H9 (cell line): Measurements from ENCODE around the gene ITPR2. TPM values are rescaled to one million over a fixed set of nuclear protein-coding genes. Genes with fewer than 3 reads are reported as not detected.

Source experiments
- DNase-seq: peaks from one replicate; pipeline ENCODE4 v3.0.0-alpha.2; 2017
- H2AFZ ChIP-seq: one replicate; pipeline ENCODE4 v1.6.1; 2013; ENCODE audit warnings: mild to moderate bottlenecking, low read length, control low read depth, moderate library complexity
- H2AK5ac ChIP-seq: 2 replicates; pipeline ENCODE4 v1.6.1; 2013; ENCODE audit warnings: low read length, control low read depth, mixed read lengths; ENCODE audit not compliant: insufficient read length
- H2BK120ac ChIP-seq: one replicate; pipeline ENCODE4 v1.6.1; 2013; ENCODE audit warnings: low read depth, mild to moderate bottlenecking, low read length, control low read depth, inconsistent platforms; ENCODE audit not compliant: poor library complexity, severe bottlenecking
- H2BK12ac ChIP-seq: 2 replicates; pipeline ENCODE4 v1.6.1; 2013; ENCODE audit warnings: low read length, control low read depth, mixed read lengths, low read depth; ENCODE audit not compliant: insufficient read length
- H2BK15ac ChIP-seq: 2 replicates; pipeline ENCODE4 v1.6.1; 2013; ENCODE audit warnings: low read depth, low read length, control low read depth
- H2BK20ac ChIP-seq: one replicate; pipeline ENCODE4 v1.6.1; 2013; ENCODE audit warnings: low read depth, mild to moderate bottlenecking, low read length, control low read depth, inconsistent platforms; ENCODE audit not compliant: poor library complexity, severe bottlenecking
- H2BK5ac ChIP-seq: 2 replicates; pipeline ENCODE4 v1.6.1; 2013; ENCODE audit warnings: low read length, control low read depth, mixed read lengths; ENCODE audit not compliant: insufficient read length
- H3K14ac ChIP-seq: 2 replicates; pipeline ENCODE4 v1.6.1; 2013; ENCODE audit warnings: low read length, control low read depth; ENCODE audit not compliant: insufficient read depth
- H3K18ac ChIP-seq: 2 replicates; pipeline ENCODE4 v1.6.1; 2013; ENCODE audit warnings: low read depth, mild to moderate bottlenecking, mixed read lengths, low read length, control low read depth; ENCODE audit not compliant: insufficient read length
- H3K23ac ChIP-seq: 2 replicates; pipeline ENCODE4 v1.6.1; 2013; ENCODE audit warnings: low read length, control low read depth, mixed read lengths, low read depth; ENCODE audit not compliant: insufficient read length
- H3K23me2 ChIP-seq: 2 replicates; pipeline ENCODE4 v1.6.1; 2013; ENCODE audit warnings: low read depth, mild to moderate bottlenecking, mixed read lengths, low read length, control low read depth; ENCODE audit not compliant: insufficient read length, poor library complexity, severe bottlenecking
- H3K27ac ChIP-seq: 2 replicates; pipeline ENCODE4 v1.5.1; 2013; ENCODE audit warnings: low read length, control low read depth, mixed read lengths, low read depth; ENCODE audit not compliant: insufficient read length
- H3K27me3 ChIP-seq: 2 replicates; pipeline ENCODE4 v1.6.1; 2013; ENCODE audit warnings: low read length, control low read depth, inconsistent platforms; ENCODE audit not compliant: insufficient read depth
- H3K4ac ChIP-seq: 2 replicates; pipeline ENCODE4 v1.6.1; 2013; ENCODE audit warnings: low read depth, mild to moderate bottlenecking, control low read depth, inconsistent platforms, low read length, moderate library complexity
- H3K4me1 ChIP-seq: 2 replicates; pipeline ENCODE4 v1.6.1; 2013; ENCODE audit warnings: low read length, control low read depth, inconsistent platforms; ENCODE audit not compliant: insufficient read depth
- H3K4me2 ChIP-seq: 2 replicates; pipeline ENCODE4 v1.6.1; 2013; ENCODE audit warnings: low read length, control low read depth, mixed read lengths; ENCODE audit not compliant: insufficient read length, insufficient read depth
- H3K56ac ChIP-seq: 2 replicates; pipeline ENCODE4 v1.6.1; 2013; ENCODE audit warnings: low read depth, mild to moderate bottlenecking, mixed read lengths, low read length, control low read depth; ENCODE audit not compliant: insufficient read length
- H3K79me1 ChIP-seq: 2 replicates; pipeline ENCODE4 v1.6.1; 2013; ENCODE audit warnings: low read depth, mild to moderate bottlenecking, moderate library complexity, low read length, control low read depth, inconsistent platforms; ENCODE audit not compliant: insufficient read depth, poor library complexity, severe bottlenecking
- H3K79me2 ChIP-seq: 2 replicates; pipeline ENCODE4 v1.6.1; 2013; ENCODE audit warnings: low read length, control low read depth, inconsistent platforms; ENCODE audit not compliant: insufficient read depth
- H3K9ac ChIP-seq: 2 replicates; pipeline ENCODE4 v1.6.1; 2013; ENCODE audit warnings: low read length, control low read depth, mixed read lengths; ENCODE audit not compliant: insufficient read length; ENCODE audit errors: extremely low read depth
- H3K9me3 ChIP-seq: one replicate; pipeline ENCODE4 v1.6.1; 2013; ENCODE audit warnings: low read depth, low read length, inconsistent platforms; ENCODE audit not compliant: control insufficient read depth
- H3T11ph ChIP-seq: one replicate; pipeline ENCODE4 v1.6.1; 2013; ENCODE audit warnings: mild to moderate bottlenecking, low read length, control low read depth, inconsistent platforms
- H4K20me1 ChIP-seq: one replicate; pipeline ENCODE4 v1.6.1; 2013; ENCODE audit not compliant: control insufficient read depth, insufficient read length, insufficient read depth
- H4K5ac ChIP-seq: 2 replicates; pipeline ENCODE4 v1.6.1; 2013; ENCODE audit warnings: low read depth, mild to moderate bottlenecking, mixed read lengths, low read length, control low read depth; ENCODE audit not compliant: insufficient read length
- H4K8ac ChIP-seq: replicated peaks from 2 replicates; pipeline ENCODE4 v1.6.1; 2013; ENCODE audit warnings: low read length, control low read depth, mixed read lengths, low read depth; ENCODE audit not compliant: insufficient read length
- H4K91ac ChIP-seq: 2 replicates; pipeline ENCODE4 v1.6.1; 2013; ENCODE audit warnings: low read depth, mild to moderate bottlenecking, moderate library complexity, mixed read lengths, low read length, control low read depth; ENCODE audit not compliant: insufficient read length
- H3K27ac Mint-ChIP-seq, 3 experiments: 2 replicates in 2 of 3; 3 replicates in 1 of 3; pipeline ENCODE4 v1.8.0; 2020 to 2021; ENCODE audit warnings: mixed read lengths in 3 of 3, mild to moderate bottlenecking in 1 of 3, moderate library complexity in 1 of 3
- H3K27me3 Mint-ChIP-seq: 2 replicates; pipeline ENCODE4 v1.8.0; 2021; ENCODE audit warnings: low read depth, mild to moderate bottlenecking, moderate library complexity, mixed read lengths
- H3K36me3 Mint-ChIP-seq, 3 experiments: 2 replicates in 2 of 3; 3 replicates in 1 of 3; pipeline ENCODE4 v1.8.0; 2020 to 2021; ENCODE audit warnings: low read depth in 3 of 3, mixed read lengths in 3 of 3; ENCODE audit not compliant: insufficient read depth in 1 of 3
- H3K4me1 Mint-ChIP-seq, 2 experiments: 2 replicates each; pipeline ENCODE4 v1.8.0; 2020; ENCODE audit warnings: mixed read lengths in 2 of 2
- H3K4me3 Mint-ChIP-seq, 2 experiments: 2 replicates in 1 of 2; 3 replicates in 1 of 2; pipeline ENCODE4 v1.8.0; 2020 to 2021; ENCODE audit warnings: mild to moderate bottlenecking in 2 of 2, mixed read lengths in 2 of 2, moderate library complexity in 1 of 2
- H3K9me3 Mint-ChIP-seq, 2 experiments: 2 replicates in 1 of 2; 3 replicates in 1 of 2; pipeline ENCODE4 v1.8.0; 2020; ENCODE audit warnings: mild to moderate bottlenecking in 2 of 2, mixed read lengths in 2 of 2, moderate library complexity in 1 of 2
- CTCF ChIP-seq: fragments of 200-600 bp; sonication (generic); conservative IDR thresholded peaks from 3 replicates; pipeline ENCODE4 v1.8.0; 2021; ENCODE audit warnings: antibody characterized with exemption, mild to moderate bottlenecking
- WGBS: extraction: QIAGEN DNeasy Blood & Tissue Kit; methylation state at CpG from one replicate; pipeline ENCODE4 v1.1.7; 2013; ENCODE audit warnings: missing lambda C conversion rate, low lambda C conversion rate, mixed read lengths; ENCODE audit not compliant: insufficient read length; ENCODE audit errors: extremely low coverage; 5-methylcytosine and 5-hydroxymethylcytosine counted together
- total RNA-seq: library from RNA; stranded (reverse); gene quantifications from 2 replicates; pipeline ENCODE4 v1.2.1, GENCODE V29; 2021

Gene ITPR2
- total RNA-seq, 1 experiment from 2014 or later, result 14.8 TPM

GRCh38 chr12:26466726-26467125 lies 366.3 kb downstream of the ITPR2 start:
- Histone ChIP-seq H3K27me3 (no peaks in the 10 kb centered on the region), H2AFZ (no peak overlapping the region), H4K20me1 (no peaks in the 10 kb centered on the region), H2BK120ac (no peak overlapping the region), H3T11ph (no peak overlapping the region), H4K8ac (no peak overlapping the region), H3K18ac (no peak overlapping the region), H3K9ac (no peak overlapping the region), H3K79me2 (no peaks in the 10 kb centered on the region), H3K23ac (no peak overlapping the region), H3K4me1 (0 out of 2 replicates have a peak, but pooled peaks cover 8% of the 10 kb centered on the region), H3K56ac (no peak overlapping the region), H4K5ac (no peak overlapping the region), H3K4me2 (no peak overlapping the region), H4K91ac (no peak overlapping the region), H3K9me3 (no peaks in the 10 kb centered on the region), H2BK12ac (no peak overlapping the region), H2AK5ac (no peak overlapping the region), H3K79me1 (no peaks in the 10 kb centered on the region), H2BK20ac (no peak overlapping the region), H3K27ac (no peak overlapping the region), H2BK5ac (no peak overlapping the region), H3K23me2 (no peaks in the 10 kb centered on the region), H2BK15ac (no peak overlapping the region), H3K4ac (no peak overlapping the region), H3K14ac (no peak overlapping the region)
- no peak for DNase-seq
- H3K36me3 Mint-ChIP-seq, result no peaks in the 10 kb centered on the region; a peak in 1 of 7 replicates
- H3K27ac Mint-ChIP-seq, result no peak overlapping the region
- no peaks in the 10 kb centered on the region for H3K27me3 Mint-ChIP-seq
- no peak overlapping the region for H3K4me3 Mint-ChIP-seq
- WGBS, result no CpG with 5 or more reads among the region's 2 CpGs
- H3K4me1 Mint-ChIP-seq, result peaks cover 10 to 24% of the 10 kb centered on the region in 2 experiments
- no peaks in the 10 kb centered on the region for H3K9me3 Mint-ChIP-seq
- TF ChIP-seq CTCF, result no peak
